Activated T-cell treated with anti-CD3 and anti-CD28 coated beads, Interleukin-2, amount 50 U/mL, for 48 hours (primary cell): ENCODE data around the gene HSPB7.
"Not testable (repeated sequence)": the region's sequence is repeated elsewhere in the genome, so short reads cannot be mapped to it uniquely, and the experiment has no call there.

Experiments used
- DNase-seq, 2 experiments: peaks; one replicate each; pipeline ENCODE4 v3.0.0-alpha.2; 2020

The HSPB7 gene

DNA sequence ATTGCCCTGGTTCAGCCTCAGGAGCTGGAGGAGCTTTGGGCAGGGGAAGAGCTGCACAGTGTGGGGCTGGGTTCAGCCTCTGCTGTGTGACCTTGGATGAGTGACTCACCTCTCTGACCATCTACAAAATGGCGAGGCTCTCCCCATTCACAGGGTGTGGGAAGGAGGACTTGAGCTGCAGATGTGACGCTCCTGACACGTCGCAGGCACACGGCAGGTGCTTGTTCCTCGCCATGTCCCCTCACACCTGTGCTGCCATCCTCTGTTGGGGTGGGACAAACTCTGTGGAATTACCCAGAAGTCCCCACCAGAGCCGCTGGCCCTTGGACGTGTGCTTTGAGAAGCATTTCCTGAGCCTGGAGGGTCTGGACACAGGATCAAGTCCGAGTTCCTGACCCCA is 3.0 kb upstream of the HSPB7 start:
- not testable (repeated sequence) for DNase-seq

DNA sequence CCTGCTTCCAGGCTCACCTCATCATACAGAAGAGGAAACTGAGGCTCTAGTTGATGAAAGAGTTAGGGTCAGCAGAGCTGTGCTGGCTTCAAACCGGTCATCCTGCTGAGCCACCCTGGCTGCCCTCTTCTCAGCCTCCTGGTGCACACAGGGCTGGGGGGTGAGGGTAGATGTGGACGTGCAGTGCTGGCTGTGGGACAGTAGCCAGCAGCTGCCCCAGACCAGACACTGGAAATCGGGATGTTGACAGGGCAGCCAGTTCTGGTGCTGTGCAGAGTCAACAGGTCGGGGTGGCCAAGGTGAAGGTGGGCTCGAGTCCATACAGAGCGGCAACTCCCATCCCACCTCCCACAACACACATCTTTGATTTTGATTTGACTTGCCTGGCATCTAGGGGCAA is 2.5 kb upstream of the HSPB7 start:
- DNase-seq, result no peak

DNA sequence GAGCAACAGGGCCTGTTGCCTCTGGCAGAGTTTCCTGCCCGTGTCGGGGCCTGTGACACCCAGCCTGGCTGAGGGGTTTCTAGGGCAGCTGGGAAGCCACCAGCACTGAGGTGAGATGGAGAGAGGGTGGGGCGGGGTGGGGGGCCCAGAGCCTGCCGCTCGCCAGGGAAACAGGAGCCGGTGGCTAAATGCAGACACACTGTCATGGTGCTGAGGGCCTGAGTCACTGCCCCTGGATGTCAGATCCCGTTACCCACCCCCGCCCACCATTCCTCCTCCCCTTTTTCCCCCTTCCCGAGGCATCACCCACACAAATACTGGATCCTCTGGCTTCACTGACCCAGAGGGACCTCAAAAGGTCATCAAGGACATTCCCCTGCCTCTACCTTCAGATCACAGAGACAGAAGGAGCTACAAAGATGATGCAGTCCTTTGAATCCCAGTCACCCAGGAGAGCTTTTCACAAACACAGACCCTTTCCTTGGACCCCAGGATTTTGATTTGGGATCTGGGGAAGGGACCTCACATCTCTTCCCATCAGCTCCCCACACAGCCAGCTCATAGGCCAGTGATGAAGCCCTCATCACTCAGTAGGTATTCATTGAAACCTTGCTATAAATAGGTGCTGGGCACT is 1.9 kb upstream of the HSPB7 start:
- DNase-seq, result no peak

DNA sequence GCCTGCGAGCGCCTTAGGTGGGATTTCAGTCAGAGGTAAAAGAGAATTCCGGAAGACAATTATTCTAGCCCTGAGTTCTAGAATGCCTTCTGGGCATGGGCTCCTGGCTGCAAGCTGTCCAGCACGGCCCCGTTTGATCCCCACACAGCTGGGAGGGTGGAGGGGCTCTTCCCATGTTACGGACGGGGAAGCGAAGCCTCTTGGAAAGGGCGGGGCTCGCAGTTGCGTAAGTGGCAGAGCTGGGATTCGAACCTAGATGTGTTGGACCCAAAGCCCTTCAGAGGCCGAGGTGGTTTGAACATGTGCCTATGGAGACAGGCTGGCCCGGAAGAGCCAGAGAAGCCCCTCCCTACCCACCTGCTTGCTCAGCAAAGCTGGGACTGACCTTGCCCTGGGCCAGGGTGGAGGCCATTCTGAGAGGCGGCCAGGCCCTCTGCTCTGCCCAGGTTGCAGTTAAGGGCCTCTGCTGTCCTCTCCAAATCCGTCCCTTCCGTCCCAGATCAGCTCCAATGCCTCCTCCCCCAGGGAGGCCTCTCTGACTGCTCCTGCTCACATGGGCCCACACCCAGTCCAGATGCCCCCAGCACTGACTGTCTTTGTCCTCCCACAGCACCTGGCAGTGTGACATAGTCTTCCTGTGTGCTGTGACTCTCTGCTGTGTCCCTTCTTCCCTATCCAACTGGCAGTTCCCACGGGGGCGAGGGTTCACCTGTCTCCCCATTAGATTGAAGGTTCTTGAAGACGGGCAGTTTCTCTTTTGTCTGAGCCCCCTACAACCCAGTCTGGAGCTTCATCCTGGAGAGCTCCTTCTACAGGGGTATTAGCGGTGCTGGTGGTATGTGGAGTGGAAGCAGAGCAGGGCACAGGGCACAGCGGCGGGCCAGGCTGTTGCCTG is 1.2 kb upstream of the HSPB7 start:
- no peak for DNase-seq

DNA sequence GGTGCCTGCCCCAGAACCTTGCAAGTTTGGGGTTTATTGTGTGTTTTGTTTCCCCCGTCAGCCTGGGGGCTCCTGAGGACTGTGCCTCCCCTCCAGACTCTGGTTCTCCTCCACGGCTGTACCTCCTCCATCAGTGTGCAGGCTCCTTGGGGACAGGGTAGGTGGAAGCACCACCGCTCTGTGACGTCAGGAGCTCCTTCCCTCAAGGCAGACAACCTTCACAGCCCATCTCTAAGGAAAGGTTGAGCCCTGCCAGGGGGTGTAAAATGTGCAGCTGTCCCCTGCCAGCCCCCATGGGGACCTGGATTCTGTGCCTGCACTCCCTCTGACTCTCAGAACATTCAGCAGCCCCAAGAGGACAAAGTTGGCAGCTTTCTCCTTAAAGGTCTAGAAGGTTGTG is 465 bp upstream of the HSPB7 start:
- no peak for DNase-seq

DNA sequence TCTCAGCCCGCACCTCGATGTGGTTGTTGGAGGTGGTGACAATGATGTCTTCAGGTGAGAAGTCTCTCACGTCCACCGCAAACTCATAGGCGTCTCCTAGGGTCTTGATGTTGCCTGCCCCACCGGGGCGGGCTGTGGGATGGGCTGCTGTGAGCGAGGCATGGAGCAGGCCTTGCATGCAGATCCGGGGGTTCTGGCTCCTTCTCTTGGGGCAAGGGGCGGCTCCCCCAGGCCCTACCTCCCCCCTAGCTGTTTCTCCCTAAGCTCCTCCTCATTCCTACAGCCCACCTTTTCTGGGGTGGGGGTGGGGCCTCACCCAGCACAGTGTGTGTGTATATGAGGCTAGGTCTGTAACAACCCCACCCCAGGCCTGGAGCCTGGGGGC is 775 bp downstream of the HSPB7 start:
- DNase-seq, result no peak

DNA sequence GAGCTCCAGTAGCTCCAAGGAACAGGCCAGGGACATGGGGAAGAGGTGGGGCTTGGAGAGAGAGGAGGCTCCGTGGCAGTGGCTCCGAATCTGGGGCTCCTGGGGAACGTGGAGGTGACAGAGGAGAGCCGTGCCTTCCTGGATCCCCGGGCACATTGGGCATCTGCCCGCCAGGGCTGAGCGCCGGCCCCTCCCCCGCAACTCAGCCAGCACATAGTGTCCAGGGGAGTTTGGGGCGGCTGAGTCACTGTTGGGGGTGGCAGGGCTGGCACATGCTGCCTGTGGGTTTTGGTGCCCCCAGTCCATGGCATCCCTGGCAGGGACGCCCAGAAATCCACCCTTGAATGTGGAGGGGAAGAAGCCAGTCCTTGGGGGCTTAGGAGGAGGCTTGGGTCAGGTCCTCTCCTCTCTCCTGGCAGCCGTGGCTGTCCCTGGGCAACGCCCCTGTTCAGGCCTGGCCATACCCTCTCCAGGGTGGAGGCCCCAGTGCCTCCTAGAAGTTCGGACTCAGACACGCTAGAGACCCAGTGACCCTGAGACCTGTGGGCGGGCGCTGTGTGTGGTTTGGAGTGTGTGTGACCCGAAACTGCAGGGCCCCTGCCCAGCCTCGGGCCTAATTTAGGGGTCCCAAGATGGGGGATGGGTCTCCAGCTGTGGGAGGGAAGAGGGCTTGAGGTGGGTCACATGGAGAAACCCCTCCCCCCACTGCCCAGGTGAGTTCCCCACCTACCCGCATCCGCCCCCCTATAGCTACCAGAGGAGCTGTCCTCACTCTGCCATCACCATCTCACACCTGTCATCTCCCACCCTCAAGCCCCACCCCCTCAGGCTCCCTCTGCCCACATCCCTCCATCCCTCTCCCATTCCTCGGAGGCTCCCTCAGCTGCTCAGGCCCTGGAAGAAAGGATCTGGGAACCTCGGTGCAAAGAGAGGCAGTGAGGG is 1.6 kb downstream of the HSPB7 start:
- DNase-seq, result no peak

DNA sequence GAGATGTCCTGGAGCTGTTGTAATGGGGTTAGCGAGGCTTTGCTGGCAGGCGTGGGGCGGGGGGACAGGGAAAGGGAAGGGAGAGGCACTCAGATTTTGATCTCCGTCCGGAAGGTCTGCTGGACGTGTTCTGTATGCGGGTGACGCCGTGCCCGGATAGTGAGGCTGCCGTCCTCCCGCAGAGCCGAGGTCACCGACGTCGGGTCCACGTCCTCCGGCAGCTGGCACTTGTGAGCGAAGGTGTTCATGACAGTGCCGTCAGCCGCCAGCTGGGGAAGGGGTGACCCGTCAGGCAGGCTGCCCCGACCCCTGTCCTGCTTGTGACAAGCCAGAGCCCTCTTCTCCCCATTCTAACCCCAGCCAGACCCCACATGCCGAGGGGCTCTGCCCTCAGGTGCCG is 2.4 kb downstream of the HSPB7 start:
- no peak for DNase-seq

DNA sequence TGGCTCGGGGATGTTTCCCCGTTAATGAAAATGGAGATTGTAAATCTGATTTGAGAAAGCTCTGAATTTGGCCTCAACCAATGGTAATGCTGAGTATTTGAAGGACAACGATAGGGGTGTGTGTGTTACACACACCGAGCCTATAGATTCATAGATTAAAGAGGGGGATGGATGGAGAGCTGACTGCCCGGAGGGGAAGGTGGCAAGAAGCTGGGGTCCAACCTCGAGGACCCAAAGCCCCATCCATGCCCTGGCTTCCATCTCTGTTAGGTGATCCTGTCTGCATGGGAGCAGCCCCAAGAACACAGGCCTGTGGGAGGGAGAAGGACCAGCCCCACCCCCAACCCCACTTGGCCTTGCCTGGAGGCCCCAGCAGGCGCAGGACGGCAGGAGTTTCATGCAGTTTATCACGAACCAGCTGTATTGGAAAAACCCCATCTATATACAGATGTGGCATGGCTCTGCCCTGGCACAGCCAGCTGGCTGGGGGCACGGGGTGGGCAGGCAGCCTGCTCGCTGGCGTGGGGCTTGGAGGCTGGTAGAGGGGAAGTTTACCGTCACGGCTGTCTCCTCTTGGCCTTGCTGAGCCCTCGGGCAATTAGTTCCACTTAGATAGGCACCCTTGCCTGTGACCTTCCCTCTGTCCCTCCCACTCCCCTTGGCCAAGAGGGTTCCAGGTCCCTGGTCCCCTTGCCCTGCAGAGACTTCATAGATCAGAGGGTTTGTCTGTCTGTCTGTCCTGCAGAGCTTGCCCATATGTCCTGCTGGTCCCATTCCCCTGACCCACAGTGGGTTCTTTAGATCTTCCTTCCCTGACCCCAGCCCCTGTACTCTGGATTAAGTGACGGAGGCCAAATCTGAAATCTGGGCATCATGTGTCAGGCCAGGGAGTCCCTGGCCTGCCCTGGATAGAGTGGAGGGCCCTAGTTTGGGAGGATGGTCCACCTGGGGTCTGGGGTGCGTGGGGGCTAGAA is 3.0 kb downstream of the HSPB7 start:
- no peak for DNase-seq

DNA sequence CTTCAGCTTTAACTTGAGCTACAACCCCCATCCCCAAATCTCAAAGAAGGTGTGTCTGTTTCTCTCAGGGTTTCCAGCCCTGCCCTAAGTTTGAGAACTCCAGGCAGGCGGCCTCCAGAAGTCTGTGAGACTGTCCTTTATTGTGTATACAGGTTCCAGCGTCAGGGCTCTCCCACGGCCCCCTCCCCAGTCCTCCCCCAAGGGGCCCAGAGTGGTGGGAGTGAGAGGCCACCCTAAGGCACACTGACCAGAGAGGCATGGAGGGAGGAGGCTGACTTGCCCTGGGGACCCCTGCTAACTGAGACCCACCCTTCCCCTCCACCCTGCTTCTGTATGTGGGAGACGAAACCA is 4.0 kb downstream of the HSPB7 start:
- no peak for DNase-seq

DNA sequence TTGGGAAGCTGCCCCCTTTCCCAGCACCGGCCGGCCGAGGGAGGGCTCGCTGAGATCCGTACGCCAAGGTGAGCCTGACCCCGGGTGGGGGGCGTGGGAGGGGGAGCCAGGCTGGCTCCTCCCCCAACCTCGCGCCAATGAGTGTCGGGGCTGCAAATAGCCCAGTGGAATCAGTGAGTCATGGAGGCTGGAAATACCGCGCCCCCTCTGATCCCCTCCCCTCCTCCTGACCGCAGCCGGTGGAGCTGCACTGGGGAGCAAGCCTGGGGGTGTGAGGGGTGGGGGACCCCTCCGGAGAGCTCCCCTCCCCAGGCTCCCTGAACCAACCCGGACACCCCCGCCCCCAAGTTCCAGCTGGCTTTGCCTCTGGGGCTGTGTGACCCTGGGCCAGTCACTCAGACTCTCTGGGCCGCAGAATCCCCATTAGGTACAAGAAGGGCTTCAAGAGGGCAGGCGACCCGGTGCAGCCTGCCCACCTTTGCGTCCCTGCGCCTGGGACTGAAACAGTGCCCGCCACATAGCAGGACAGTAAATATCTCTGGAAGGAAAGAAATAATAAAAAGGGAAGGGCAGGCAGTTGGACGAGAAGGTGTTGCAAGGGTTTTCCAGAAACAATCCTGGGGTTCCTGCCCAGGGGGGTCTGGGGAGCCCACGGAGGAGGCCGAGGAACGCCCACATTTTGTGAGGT is 4.5 kb downstream of the HSPB7 start:
- peak; percentile 57 to 62 for DNase-seq

DNA sequence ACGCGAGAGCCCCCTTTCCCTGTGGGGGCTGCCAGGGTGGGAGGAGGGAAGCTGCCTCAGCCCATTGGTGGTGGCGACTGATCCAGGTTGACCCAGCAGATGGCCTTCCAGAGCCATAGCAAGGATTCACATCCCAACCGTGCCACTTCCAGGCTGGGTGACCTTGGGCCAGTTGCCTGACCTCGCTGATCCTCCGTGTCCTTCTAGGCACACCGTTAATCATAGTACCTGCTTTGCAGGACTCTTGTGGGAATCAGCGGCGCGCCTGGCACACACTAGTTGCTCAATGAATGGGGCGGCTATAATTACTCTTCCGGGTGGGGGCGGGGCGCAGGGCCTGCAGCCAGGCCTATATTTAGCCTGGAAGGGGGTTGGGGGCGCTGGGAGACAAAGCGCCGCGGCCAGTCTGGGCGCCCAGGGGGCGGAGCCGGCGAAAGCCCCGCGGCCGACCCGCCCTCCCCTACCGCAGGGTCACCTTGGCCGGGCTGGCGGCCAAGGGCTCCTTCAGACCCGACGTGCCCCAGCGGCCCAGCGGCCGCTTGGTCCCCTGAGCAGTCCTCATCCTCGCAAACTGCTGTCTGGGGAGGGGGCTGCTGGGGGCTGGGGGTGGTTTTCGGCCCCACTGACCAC is 5.1 kb downstream of the HSPB7 start:
- DNase-seq, result peak; percentile 59 to 64

DNA sequence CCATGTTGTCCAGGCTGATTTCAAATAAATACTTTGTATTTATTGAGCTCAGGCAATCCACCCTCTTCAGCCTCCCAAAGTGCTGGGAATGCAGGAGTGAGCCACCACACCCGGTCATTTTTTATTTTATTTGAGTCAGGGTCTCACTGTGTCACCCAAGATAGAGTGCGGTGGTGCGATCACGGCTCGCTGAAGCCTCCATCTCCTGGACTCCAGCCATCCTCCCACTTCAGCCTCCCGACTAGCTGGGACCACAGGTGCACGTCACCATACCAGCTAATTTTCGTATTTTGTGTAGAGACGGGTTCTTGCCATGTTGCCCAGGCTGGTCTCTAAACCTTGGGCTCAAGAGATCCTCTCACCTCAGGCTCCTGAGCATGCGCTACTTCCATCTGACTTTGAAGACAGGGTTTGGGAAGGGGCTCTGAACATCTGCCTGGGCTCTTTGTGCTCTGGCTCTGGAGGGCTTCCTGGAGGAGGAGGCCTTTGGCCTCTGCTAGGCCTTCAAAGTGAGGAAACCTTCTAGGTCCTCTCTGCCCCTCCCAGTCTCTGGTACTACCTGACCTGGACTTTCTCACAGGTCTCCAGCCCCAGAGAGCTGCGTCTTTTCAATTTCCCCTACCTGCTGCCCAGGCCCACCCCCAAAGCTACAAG is 5.8 kb downstream of the HSPB7 start:
- no peak for DNase-seq

DNA sequence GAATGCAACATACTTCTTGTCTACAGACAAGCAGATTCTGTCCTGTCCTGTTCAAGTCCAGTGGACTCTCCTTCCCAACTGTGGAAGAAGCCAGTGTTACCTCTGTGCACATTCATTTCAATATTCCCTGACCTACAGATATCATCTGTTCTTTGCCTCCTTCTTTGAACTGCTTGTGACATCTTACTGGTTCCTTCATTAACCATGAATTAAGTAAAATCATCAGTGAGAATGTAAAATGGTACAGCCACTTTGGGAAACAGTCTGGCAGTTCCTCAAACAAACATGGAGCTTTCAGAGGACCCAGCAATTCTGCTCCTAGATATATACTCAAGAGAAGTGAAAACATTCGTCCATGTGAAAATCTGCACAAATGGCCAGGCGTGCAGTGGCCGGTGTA is 7.0 kb downstream of the HSPB7 start:
- no peak for DNase-seq

DNA sequence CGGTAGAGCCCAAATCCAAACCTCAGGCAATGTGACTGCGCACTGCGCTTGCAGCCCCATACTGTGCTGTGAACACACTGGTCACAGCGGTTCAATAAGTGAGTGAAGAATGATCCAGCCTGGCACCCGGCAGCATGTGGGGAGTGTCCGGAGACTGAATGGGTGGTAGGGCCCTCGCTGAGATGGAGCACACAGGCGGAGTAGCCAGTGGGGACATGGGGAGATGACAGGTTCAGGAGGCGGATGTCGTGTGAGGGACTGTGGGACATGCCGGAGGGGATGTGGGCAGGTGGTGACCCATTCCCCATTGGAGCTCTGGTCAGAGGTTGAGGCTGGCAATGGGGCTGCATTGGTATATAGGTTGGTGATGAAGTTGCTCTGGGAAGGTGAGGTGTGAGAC is 8.2 kb downstream of the HSPB7 start:
- DNase-seq, result no peak

DNA sequence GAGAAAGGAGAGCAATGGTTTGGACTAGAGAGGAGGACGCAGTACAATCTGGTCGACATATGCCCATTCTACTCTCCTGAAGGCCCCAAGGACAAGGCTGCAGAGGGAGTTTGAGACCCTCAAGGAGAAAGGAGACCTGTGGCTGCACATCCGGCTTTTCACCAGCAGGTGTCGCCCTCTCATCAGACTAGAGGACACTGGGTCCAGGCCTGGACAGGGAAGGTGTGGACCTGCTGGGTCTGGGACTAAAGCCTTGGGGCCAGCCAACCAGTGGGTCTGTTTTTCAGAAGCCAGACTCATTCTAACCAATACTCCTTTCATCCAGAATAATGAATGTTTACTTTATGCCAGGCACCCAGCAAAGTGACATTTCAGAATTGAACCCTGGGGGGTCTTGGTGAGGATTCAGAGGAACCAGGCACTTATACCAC is 8.8 kb downstream of the HSPB7 start:
- peak; percentile 85 to 88 for DNase-seq

DNA sequence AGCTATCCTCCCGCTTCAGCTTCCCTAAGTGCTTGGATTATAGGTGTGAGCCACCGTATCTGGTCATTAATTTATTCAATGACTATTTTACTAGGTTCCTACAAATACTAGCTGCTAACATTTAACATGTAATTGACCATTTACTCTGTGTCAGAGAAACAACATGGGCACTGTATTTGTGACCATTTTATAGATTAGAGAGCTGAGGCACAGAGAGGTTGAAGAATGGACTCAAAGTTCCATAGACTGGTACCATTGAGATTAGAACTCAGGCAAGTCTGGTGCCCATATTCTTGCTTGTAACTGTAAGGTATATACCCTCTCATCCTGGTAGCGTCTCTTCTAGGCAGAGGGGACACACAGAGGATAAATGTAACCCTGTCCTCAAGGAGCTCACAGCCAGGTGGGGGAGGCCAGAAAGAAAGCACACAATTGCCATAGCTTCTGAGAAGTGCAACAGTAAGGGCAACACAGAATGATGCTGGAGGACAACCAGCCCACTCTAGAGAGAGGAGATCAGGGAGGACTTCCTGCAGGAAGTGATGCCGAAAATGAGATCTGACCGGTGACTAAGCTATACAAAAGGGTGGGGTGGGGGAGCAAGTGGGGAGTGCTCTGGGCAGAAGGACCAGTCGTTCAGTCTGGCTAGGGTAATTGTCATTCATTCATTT is 10.0 kb downstream of the HSPB7 start:
- no peak for DNase-seq

DNA sequence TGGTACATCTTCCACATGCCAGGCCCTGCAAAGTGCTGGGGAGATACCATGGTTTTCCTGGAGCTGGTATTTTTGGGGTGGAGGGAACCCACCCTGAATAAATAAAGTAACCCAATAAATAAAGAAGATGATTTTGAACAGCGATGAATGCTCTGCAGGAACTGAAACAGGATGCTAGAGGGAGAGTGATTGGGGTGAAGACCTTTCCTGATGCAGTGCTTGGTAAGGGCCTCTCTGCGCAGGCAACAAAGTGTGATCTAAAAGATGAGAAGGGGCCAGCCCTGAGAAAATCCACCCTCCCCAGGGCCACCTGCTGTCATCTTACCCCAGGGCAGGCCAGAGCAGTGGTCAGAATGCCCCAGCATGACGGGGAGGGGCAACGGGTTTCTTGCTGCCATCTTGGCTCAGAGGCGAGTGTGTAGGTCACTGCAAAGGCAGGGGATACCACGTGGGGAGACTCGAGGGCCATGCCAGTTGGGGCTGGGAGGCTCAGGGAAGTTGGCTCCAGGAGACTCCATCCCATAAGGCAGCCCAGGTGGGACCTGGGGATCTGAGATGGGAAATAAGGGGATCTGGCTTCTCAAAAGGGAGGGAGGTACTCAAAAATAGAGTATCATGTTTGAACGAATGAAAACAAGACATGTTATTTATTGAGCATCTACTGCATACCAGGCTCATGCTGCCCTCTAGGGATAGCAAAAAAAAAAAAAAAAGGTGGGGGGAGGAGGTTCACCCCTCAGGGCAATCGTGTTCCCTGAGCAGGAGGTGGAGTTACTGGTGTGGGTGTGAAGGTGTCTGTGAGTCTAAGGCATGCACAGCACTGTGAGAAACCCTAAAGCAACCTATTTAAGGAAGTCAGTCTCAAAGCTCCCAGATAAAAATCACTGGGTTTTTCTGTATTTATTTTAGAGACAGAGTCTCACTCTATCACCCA is 11.0 kb downstream of the HSPB7 start:
- DNase-seq, result no peak

DNA sequence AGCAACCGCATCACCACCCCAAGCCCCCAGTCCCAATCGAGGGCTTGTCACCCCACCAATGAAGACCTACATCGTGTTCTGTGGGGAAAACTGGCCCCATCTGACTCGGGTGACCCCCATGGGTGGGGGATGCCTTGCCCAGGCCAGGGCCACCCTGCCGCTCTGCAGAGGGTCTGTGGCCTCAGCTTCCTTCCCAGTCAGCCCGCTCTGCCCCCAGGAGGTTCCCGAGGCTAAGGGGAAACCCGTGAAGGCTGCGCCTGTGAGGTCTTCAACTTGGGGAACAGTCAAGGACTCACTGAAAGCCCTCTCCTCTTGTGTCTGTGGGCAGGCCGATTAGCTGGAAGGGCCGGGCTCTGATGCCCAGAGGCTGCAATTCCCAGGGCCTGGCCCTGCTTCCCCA is 11.8 kb downstream of the HSPB7 start:
- no peak for DNase-seq
